Nephron (organoid): ENCODE measurements around the gene RAB11FIP4.

Experiments
- H3K27ac Mint-ChIP-seq, 3 experiments: 2 replicates each; pipeline ENCODE4 v1.8.0; 2020; ENCODE audit warnings: mixed read lengths in 3 of 3, mild to moderate bottlenecking in 2 of 3, moderate library complexity in 1 of 3
- H3K27me3 Mint-ChIP-seq: 2 replicates; pipeline ENCODE4 v1.8.0; 2021; ENCODE audit warnings: low read depth, mild to moderate bottlenecking, moderate library complexity, mixed read lengths
- H3K36me3 Mint-ChIP-seq: 2 replicates; pipeline ENCODE4 v1.8.0; 2020; ENCODE audit warnings: low read depth, mixed read lengths
- H3K4me1 Mint-ChIP-seq: 2 replicates; pipeline ENCODE4 v1.8.0; 2020; ENCODE audit warnings: mixed read lengths
- H3K4me3 Mint-ChIP-seq, 3 experiments: 2 replicates each; pipeline ENCODE4 v1.8.0; 2020; ENCODE audit warnings: mild to moderate bottlenecking in 3 of 3, mixed read lengths in 3 of 3, moderate library complexity in 2 of 3
- H3K9me3 Mint-ChIP-seq: 2 replicates; pipeline ENCODE4 v1.8.0; 2020; ENCODE audit warnings: mixed read lengths
- CTCF ChIP-seq, 3 experiments: fragments of 200-600 bp; sonication (generic); IDR thresholded peaks; one replicate each; pipeline ENCODE4 v1.5.0; 2021; ENCODE audit warnings: antibody characterized with exemption in 3 of 3; ENCODE audit not compliant: unreplicated experiment in 3 of 3

Gene RAB11FIP4

GRCh38 chr17:31490671-31491375 is 99.3 kb downstream of the RAB11FIP4 start:
- TF ChIP-seq CTCF (IDR thresholded peaks at IDR 0.05; ENCODE audit: unreplicated experiment in 3 of 3): no peak
- Mint-ChIP-seq H3K4me3 (peak overlapping the region in 1 of 3 experiments; percentile 3), H3K4me1 (peaks cover 8% of the 10 kb centered on the region), H3K27ac (no peak overlapping the region), H3K27me3 (peaks cover 56% of the 10 kb centered on the region), H3K36me3 (no peaks in the 10 kb centered on the region), H3K9me3 (no peaks in the 10 kb centered on the region)

GRCh38 chr17:31491376-31492131 is 100.1 kb downstream of the RAB11FIP4 start:
- Mint-ChIP-seq H3K36me3 (no peaks in the 10 kb centered on the region), H3K4me3 (no peak overlapping the region), H3K27me3 (peaks cover 51% of the 10 kb centered on the region), H3K9me3 (no peaks in the 10 kb centered on the region), H3K27ac (no peak overlapping the region), H3K4me1 (peaks cover 8% of the 10 kb centered on the region)
- no peak for TF ChIP-seq CTCF (IDR thresholded peaks at IDR 0.05; ENCODE audit: unreplicated experiment in 3 of 3)

GRCh38 chr17:31492206-31492605 is 100.7 kb downstream of the RAB11FIP4 start:
- Mint-ChIP-seq H3K4me1 (peaks cover 2% of the 10 kb centered on the region), H3K27me3 (peaks cover 47% of the 10 kb centered on the region), H3K27ac (no peak overlapping the region), H3K9me3 (no peaks in the 10 kb centered on the region), H3K36me3 (no peaks in the 10 kb centered on the region), H3K4me3 (no peak overlapping the region)
- TF ChIP-seq CTCF (IDR thresholded peaks at IDR 0.05; ENCODE audit: unreplicated experiment in 3 of 3): no peak

- no peaks in the 10 kb centered on the region for H3K9me3 Mint-ChIP-seq
- H3K36me3 Mint-ChIP-seq: no peaks in the 10 kb centered on the region
- no peaks in the 10 kb centered on the region for H3K4me1 Mint-ChIP-seq
- H3K4me3 Mint-ChIP-seq: no peak overlapping the region
- TF ChIP-seq CTCF (IDR thresholded peaks at IDR 0.05; ENCODE audit: unreplicated experiment in 3 of 3): no peak
- no peak overlapping the region for H3K27ac Mint-ChIP-seq
- H3K27me3 Mint-ChIP-seq: peaks cover 52% of the 10 kb centered on the region
These were observed 101.6 kb downstream of the RAB11FIP4 start for GRCh38 chr17:31492880-31493655.

- Mint-ChIP-seq H3K4me1 (no peaks in the 10 kb centered on the region), H3K9me3 (no peaks in the 10 kb centered on the region), H3K4me3 (no peak overlapping the region), H3K36me3 (no peaks in the 10 kb centered on the region), H3K27me3 (peaks cover 51% of the 10 kb centered on the region), H3K27ac (peak overlapping the region in 1 of 3 experiments; percentile 27)
- TF ChIP-seq CTCF (IDR thresholded peaks at IDR 0.05; ENCODE audit: unreplicated experiment in 3 of 3): no peak
These were observed 102.2 kb downstream of the RAB11FIP4 start for GRCh38 chr17:31493656-31494155.
